Stimulated activated CD4-positive, alpha-beta T cell treated with anti-CD3 and anti-CD28 coated beads, Interleukin-2, amount 100 ng/mL, for 4 hours (primary cell): ENCODE measurements around the gene TMEM33.
"Not testable (repeated sequence)": the region's sequence is repeated elsewhere in the genome, so short reads cannot be mapped to it uniquely, and the experiment has no call there.

Experiments
- DNase-seq: peaks from one replicate; pipeline ENCODE4 v3.0.0-alpha.2; 2020; ENCODE audit warnings: low read depth

TMEM33 gene, protein sequence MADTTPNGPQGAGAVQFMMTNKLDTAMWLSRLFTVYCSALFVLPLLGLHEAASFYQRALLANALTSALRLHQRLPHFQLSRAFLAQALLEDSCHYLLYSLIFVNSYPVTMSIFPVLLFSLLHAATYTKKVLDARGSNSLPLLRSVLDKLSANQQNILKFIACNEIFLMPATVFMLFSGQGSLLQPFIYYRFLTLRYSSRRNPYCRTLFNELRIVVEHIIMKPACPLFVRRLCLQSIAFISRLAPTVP

DNA sequence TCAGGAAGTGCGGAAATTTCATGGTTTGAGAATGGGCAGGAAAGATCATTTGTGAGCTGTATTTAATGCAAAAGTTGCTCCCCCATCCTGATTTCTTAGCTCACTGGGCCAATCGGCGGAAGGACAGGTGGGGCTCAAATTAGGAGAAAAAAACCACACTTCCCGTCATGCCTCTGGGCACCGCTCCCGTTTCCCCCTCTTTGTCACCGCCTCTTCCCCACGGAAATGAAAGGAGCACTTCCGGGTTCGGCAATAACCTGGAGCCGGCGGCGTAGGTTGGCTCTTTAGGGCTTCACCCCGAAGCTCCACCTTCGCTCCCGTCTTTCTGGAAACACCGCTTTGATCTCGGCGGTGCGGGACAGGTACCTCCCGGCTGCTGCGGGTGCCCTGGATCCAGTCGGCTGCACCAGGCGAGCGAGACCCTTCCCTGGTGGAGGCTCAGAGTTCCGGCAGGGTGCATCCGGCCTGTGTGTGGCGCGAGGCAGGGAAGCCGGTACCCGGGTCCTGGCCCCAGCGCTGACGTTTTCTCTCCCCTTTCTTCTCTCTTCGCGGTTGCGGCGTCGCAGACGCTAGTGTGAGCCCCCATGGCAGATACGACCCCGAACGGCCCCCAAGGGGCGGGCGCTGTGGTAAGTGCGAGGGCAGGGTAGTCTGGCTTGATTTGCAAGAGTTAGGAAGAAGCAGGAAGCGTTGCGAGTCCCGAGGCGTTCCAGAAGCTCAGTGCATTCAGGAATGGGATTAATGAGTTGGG, at the start of gene TMEM33:
TMEM33 (plus strand) TSS at position 529 of the 751 bp plus-strand sequence; CDS start at position 585, 56 bp downstream.
- peak; percentile 75 for DNase-seq

DNA sequence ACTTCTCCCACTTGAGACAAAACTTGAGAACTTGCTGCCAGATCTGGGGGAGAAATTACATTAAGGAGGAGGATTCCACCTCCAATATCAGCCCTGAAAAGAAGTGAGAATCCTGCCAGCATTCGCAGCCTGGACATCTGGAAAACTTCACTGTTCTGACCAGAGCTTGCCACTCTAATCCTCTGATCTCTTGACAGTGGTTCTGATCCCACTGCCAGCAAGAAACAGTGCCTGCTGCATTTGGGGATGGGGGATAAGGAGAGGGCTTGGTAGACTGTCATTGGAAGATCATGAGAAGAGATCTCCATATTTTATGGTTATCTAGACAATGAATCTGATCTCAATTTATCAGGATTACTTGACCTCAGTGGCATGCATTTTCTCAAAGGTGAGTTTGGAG, 49.8 kb upstream of the TMEM33 start:
- DNase-seq: no peak

DNA sequence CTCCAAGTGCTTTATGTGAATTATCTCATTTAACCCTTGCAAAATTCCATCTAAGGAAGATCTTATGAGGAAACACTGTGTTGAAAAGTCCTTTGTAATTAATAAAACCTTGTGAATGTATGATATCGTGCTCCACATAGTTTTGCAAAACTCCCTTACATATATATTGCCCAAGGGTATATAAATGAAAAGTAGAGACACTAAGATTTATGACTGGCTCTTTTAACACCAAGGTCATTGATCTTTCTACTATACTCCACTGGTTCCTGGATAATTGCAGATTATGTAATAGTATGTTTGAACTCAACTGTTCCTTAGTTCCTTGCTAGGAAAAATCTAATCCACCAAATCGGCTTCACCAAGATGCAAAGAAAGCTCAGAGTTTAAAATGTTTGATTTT, 48.0 kb upstream of the TMEM33 start:
- DNase-seq: no peak

- DNase-seq: no peak
Measured at GRCh38 chr4:41887821-41888686, 47.2 kb upstream of the TMEM33 start.

DNA sequence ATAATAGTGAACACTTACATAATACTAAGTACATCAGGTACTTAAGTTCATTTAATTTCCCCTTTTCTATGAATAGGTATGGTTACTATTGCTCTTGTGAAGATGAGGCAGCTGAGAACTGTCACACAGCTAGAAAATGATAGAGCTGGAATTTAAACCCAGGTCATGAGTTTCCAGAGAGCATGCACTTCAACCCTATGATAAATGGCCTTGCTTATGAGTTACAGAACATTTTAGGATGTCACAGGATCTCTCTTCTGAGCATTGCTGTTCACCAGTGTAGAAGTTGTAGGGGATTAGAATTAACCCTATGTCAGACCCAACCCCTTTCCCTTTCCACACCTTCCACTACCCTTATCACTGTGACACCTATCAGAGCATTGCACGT, 46.5 kb upstream of the TMEM33 start:
- DNase-seq: no peak

DNA sequence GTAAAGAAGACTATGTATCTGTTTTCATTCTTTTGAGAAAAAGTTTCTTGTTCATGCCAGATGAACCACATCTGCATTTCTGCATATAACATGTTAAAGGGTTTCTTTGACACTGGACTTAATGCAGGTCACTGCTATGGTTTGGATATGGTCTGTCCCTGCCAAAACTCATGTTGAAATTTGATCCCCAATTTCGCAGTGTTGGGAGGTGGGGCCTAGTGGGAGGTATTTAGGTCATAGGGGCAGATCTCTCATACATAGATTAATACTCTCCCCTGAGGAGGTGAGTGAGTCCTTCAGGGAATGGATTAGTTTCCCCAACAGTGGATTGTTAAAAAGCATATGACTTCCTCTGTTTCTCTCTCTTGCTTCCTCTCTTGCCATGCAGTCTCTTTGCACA, 45.9 kb upstream of the TMEM33 start:
- no peak for DNase-seq

DNA sequence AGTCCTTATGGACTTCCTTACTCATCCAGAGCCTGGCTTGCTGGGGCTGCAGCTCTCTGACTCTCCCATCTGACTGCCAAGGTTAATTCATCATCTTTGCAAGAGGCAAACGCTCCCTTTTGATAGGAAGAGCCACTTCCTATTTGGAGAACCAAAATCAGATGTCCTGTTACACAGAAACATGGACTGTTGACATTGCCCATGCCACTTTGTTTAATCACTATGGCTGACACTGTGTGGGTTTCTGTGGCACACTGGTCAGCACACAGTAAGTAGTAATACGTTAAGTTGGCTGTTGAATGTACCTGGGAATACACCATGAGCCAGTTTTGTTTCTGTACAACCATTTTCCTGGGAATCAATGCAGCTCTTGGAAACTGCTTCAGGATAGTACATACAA, 45.1 kb upstream of the TMEM33 start:
- DNase-seq: no peak

DNA sequence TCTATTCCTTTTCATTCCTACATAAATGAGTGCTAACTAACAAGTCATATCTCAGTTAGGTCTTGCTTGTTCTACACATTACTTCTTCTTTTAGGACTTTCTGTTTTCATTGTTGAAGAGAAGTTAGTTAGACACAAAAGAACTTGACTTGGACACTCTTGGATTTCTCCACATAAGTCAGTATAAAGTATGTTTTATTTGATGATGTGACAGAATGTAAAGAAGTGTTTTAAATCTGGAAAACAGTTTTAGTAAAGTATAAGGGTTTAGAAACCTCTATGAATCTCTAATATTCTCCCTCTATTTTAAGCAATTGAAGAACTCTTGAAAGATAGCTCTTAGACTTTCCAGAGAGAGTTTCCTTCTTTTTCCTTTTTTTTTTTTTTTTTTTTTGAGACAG, 38.6 kb upstream of the TMEM33 start:
- no peak for DNase-seq

DNA sequence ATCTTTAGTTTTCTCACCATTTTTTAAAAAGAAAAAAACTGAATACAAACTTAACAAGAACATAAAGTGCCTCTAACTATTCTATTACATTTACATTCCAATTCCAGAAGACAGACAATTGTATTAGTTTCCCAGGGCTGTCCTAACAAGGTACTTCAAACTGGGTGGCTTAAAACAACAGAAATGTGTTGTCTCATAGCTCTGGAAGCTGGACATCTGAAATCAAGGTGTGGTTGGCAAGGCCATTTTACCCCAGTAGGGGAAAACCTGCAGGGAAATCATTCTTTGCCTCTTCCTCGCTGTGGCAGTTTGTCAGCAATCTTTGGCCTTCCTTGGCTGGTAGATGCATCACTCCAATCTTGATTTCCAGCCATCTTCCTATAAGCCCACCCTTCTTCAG, 37.5 kb upstream of the TMEM33 start:
- DNase-seq: no peak

DNA sequence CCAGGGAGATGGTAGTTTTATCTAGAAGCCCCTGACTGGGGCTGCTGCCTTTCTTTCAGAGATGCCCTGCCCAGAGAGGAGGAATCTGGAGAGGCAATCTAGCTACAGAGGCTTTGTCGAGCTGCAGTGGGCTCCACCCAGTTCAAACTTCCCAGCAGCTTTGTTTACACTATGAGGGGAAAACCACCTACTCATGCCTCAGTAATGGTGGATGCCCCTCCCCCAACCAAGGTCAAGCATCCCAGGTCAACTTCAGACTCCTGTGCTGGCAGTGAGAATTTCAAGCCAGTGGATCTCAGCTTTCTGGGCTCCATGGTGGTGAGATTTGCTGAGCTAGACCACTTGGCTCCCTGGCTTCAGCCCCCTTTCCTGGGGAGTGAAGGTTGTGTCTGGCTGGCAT, 26.1 kb upstream of the TMEM33 start:
- DNase-seq: not testable (repeated sequence)

DNA sequence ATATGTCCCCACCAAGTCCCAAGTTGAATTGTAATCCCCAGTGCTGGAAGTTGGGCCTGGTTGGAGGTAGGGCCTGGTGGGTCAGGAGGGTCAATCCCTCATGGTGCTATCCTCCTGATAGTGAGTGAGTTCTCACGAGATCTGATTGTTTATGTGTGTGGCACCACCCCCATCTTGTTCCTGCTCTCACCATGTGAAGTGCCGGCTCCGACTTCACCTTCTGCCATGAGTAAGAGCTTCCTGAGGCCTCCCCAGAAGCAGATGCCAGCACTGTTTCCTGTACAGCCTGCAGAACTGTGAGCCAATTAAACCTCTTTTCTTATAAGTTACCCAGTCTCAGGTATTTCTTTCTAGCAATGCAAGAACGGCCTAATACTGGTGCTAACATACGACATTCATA, 22.7 kb upstream of the TMEM33 start:
- DNase-seq: no peak

- DNase-seq: no peak
Measured at GRCh38 chr4:41913509-41913908, 21.7 kb upstream of the TMEM33 start.

GRCh38 chr4:41918278-41918677, 17.0 kb upstream of the TMEM33 start:
- no peak for DNase-seq

DNA sequence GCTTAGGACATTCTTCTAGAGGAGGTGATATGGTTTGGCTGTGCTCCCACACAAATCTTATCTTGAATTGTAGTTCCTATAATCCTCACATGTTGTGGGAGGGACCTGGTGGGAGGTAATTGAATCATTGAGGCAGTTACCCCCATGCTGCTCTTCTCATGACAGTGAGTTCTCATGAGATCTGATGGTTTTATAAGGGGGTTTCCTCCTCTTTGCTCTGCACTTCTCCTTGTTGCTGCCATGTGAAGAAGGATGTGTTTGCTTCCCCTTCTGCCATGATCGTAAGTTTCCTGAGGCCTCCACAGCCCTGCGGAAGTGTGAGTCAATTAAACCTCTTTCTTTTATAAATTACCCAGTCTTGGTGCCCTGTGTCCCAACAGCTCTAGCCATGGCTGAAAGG, 14.8 kb upstream of the TMEM33 start:
- DNase-seq: not testable (repeated sequence)

- no peak for DNase-seq
Measured at GRCh38 chr4:41921476-41921875, 13.8 kb upstream of the TMEM33 start.

- DNase-seq: no peak
Measured at GRCh38 chr4:41927796-41928499, 7.3 kb upstream of the TMEM33 start.

- DNase-seq: no peak
Measured at GRCh38 chr4:41930139-41930831, 4.9 kb upstream of the TMEM33 start.

- DNase-seq: no peak
Measured at GRCh38 chr4:41932988-41933387, 2.2 kb upstream of the TMEM33 start.

DNA sequence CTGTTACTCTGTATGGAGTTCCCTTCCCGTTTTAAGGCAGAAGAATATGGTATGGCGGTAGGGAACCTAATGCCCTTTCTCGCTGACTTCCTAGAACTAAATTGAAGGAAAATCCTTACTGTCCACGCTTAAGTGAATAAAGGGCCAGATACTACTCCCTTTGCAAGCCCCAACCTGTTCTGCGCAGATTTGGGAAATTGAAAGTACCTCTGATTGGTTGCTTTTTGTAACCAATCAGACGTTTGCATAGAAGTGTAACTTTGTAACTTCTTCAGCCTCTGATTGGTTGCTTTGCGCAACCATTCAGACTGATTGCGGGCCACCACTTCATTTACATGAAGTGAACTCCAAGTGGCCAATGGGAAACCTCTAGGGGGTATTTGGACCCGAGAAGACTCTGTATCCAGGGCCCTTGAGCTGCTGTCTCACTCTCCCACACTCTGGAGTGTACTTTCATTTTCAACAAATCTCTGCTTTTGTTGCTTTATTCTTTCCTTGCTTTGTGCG, 1.2 kb upstream of the TMEM33 start:
- no peak for DNase-seq

DNA sequence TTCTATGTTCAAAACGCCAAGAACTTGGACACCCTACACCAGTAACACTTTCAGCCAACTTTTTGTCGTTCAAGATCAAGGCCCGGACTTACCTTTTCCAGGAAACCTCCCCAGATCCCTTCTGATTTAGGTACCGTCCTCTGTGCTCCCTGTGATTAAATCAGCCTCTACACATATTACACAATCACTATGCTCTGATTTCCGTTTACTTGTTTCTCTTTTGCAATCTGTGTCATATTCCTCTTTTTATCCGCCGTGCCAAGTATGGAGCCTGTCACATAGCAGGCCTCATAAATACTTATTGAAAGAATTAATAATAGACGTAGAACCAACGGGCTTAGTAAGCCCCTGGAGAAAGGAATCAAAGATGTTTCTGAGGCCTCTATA, 722 bp upstream of the TMEM33 start:
- no peak for DNase-seq

DNA sequence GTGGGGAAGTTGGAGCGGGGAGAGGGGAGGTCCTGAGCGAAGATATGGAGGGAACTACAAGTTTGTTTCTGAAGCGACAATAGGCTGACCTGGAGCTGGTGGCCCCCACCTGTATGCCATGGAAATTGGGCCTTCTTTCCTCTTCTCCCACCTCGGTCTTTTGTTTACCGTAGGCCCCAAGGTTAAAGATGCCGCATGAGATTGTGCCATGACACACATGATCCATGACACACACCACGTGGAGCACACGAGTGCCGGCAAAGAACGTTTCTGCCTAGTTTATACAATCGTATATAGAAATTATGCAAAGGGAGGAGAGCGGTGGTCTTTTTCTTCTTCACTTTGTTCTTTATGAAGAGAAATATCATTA, 408 bp downstream of the TMEM33 start:
- peak; percentile 26 for DNase-seq
